ENCODE results near the gene LRP4.

- no peak for TF ChIP-seq POLR2A (IDR thresholded peaks at IDR 0.05; ENCODE audit: low read length)
- TF ChIP-seq GATA1 (IDR thresholded peaks at IDR 0.05; ENCODE audit: low read depth, low read length), result no peak
These were observed 91.9 kb downstream of the LRP4 start for GRCh38 chr11:46826310-46827044.

All from erythroblast (primary cell).